ENCODE results near the gene MAPRE3. TPM values are rescaled to one million over a fixed set of nuclear protein-coding genes. Genes with fewer than 3 reads are reported as not detected.

The MAPRE3 gene
- total and polyA plus RNA-seq, 9 of the 15 experiments (the other 6 are each of a cell fraction or from before 2014, with no cell fraction given), result 0.70 to 43.2 (median 12.6) TPM

DNA sequence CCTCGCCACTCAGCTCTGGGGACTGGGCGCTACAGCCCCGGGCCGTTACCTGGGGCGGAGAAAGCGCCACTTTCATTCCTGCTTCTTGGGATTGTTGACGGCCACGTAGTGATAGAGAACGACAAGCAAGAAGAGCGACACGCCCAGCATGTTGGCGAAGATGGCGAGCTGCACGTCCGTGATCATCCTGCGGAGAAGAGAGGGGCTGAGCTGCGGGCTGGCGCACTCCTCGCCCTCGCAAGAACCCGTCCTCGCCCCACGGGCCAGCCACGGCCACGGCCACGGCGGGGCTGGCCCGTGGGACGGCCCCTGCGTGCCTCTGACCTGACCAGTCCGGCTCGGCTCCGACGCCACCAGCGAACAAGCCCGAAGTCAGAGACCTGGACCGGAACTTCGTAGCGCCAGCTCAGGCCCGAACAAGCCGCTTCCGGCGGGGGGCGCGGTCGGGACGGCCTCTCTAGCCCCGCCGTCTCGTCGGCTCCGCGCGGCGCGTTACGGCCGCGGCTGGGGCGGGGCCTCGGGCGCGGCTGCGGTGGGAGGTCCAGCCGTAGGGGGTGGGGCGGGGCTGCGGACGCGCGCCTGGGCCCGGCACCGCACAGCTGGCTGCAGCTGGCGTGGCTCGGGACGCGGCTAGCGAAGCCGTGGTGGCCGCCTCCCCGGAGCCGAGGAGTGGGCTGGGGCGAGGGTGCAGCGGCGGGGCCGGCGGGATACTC lies 101.0 kb downstream of the MAPRE3 start, which contains the start of gene OST4 (continued):
- TF ChIP-seq RBFOX2 (IDR thresholded peaks at IDR 0.05; ENCODE audit: low read depth, low read length) (peak; percentile 96), SMARCC2 (IDR thresholded peaks at IDR 0.05; ENCODE audit: low read depth) (0 out of 2 replicates have a peak, but pooled peaks have one; percentile 27), CGGBP1 (CRISPR knock-in tag; IDR thresholded peaks at IDR 0.05) (no peak), RBM14 (IDR thresholded peaks at IDR 0.05; ENCODE audit: borderline replicate concordance, insufficient read depth, low read depth, low read length) (no peak), ZBTB17 (CRISPR knock-in tag; IDR thresholded peaks at IDR 0.05) (no peak), GTF2E2 (tag; IDR thresholded peaks at IDR 0.05) (peak; percentile 88), DACH1 (IDR thresholded peaks at IDR 0.05; ENCODE audit: partially characterized antibody) (no peak), ZNF408 (CRISPR knock-in tag; IDR thresholded peaks at IDR 0.05; ENCODE audit: low read depth) (no peak), ZNF121 (CRISPR knock-in tag; conservative IDR thresholded peaks at IDR 0.05) (no peak), RCOR1 (IDR thresholded peaks at IDR 0.05; ENCODE audit: borderline replicate concordance in 1 of 2, low read depth in 2 of 2, low read length in 2 of 2) (peak in 1 of 2 experiments; percentile 45; a peak in 1 of 4 replicates), ZNF133 (CRISPR knock-in tag; IDR thresholded peaks at IDR 0.05) (no peak), EP300 (IDR thresholded peaks at IDR 0.05; ENCODE audit: low read length) (0 out of 2 replicates have a peak, but pooled peaks have one; percentile 3), CBFA2T3 (IDR thresholded peaks at IDR 0.05) (no peak), ETS2 (tag; IDR thresholded peaks at IDR 0.05; ENCODE audit: borderline replicate concordance, poor library complexity, severe bottlenecking) (no peak), CBX1 (IDR thresholded peaks at IDR 0.05; ENCODE audit: low read depth) (no peak), HNRNPK (IDR thresholded peaks at IDR 0.05; ENCODE audit: low read depth, low read length, poor library complexity, severe bottlenecking) (peak; percentile 93), KDM5B (IDR thresholded peaks at IDR 0.05; ENCODE audit: insufficient replicate concordance, low read depth, low read length) (peak; percentile 91), HDAC6 (IDR thresholded peaks at IDR 0.05; ENCODE audit: low read depth, low read length) (no peak), COPS2 (conservative IDR thresholded peaks at IDR 0.05) (no peak), ZNF316 (IDR thresholded peaks at IDR 0.05) (no peak), PKNOX1 (IDR thresholded peaks at IDR 0.05) (peak; percentile 40; the same call in 1 of the 2 replicates), SAFB (IDR thresholded peaks at IDR 0.05; ENCODE audit: borderline replicate concordance, low read depth, low read length) (0 out of 2 replicates have a peak, but pooled peaks have one; percentile 69), KLF13 (tag; IDR thresholded peaks at IDR 0.05; ENCODE audit: borderline replicate concordance, low read depth) (0 out of 2 replicates have a peak, but pooled peaks have one; percentile 8)
- TF ChIP-seq, protein P1, sequence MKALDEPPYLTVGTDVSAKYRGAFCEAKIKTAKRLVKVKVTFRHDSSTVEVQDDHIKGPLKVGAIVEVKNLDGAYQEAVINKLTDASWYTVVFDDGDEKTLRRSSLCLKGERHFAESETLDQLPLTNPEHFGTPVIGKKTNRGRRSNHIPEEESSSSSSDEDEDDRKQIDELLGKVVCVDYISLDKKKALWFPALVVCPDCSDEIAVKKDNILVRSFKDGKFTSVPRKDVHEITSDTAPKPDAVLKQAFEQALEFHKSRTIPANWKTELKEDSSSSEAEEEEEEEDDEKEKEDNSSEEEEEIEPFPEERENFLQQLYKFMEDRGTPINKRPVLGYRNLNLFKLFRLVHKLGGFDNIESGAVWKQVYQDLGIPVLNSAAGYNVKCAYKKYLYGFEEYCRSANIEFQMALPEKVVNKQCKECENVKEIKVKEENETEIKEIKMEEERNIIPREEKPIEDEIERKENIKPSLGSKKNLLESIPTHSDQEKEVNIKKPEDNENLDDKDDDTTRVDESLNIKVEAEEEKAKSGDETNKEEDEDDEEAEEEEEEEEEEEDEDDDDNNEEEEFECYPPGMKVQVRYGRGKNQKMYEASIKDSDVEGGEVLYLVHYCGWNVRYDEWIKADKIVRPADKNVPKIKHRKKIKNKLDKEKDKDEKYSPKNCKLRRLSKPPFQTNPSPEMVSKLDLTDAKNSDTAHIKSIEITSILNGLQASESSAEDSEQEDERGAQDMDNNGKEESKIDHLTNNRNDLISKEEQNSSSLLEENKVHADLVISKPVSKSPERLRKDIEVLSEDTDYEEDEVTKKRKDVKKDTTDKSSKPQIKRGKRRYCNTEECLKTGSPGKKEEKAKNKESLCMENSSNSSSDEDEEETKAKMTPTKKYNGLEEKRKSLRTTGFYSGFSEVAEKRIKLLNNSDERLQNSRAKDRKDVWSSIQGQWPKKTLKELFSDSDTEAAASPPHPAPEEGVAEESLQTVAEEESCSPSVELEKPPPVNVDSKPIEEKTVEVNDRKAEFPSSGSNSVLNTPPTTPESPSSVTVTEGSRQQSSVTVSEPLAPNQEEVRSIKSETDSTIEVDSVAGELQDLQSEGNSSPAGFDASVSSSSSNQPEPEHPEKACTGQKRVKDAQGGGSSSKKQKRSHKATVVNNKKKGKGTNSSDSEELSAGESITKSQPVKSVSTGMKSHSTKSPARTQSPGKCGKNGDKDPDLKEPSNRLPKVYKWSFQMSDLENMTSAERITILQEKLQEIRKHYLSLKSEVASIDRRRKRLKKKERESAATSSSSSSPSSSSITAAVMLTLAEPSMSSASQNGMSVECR (CRISPR knock-in tag; IDR thresholded peaks at IDR 0.05), result peak; percentile 79; the same call in 1 of the 2 replicates

All from K562 (cell line).